Thymus (tissue), 11 donors: Measurements from ENCODE around the gene GATAD2B. TPM values are rescaled to one million over a fixed set of nuclear protein-coding genes. Genes with fewer than 3 reads are reported as not detected.

ENCODE experiments used
- DNase-seq, 9 donors: peaks; one replicate each; pipeline ENCODE4 v3.0.0-alpha.2; 2013; ENCODE audit warnings: low spot score in 9 of 9, low read depth in 6 of 9, missing footprints in 1 of 9
- H3K27ac ChIP-seq, 2 donors: one replicate each; pipeline ENCODE4 v1.5.1; 2013; ENCODE audit warnings: control low read depth in 1 of 2, low read depth in 1 of 2, low read length in 1 of 2, mild to moderate bottlenecking in 1 of 2, moderate library complexity in 1 of 2
- H3K27me3 ChIP-seq, 2 donors: one replicate each; pipeline ENCODE4 v1.5.1; 2013; ENCODE audit warnings: low read length in 1 of 2; ENCODE audit not compliant: control insufficient read depth in 2 of 2, insufficient read depth in 1 of 2
- H3K36me3 ChIP-seq, 2 donors: one replicate each; pipeline ENCODE4 v1.5.1; 2013; ENCODE audit warnings: low read length in 1 of 2, mild to moderate bottlenecking in 1 of 2, moderate library complexity in 1 of 2; ENCODE audit not compliant: control insufficient read depth in 2 of 2, insufficient read depth in 2 of 2
- H3K4me1 ChIP-seq, 2 donors: one replicate each; pipeline ENCODE4 v1.5.1; 2013; ENCODE audit warnings: low read length in 2 of 2; ENCODE audit not compliant: control insufficient read depth in 2 of 2, insufficient read depth in 2 of 2
- H3K4me3 ChIP-seq, 2 donors: one replicate each; pipeline ENCODE4 v1.5.1; 2013; ENCODE audit warnings: low read length in 2 of 2, control low read depth in 1 of 2, mild to moderate bottlenecking in 1 of 2
- H3K9me3 ChIP-seq, 2 donors: one replicate each; pipeline ENCODE4 v1.5.1; 2013; ENCODE audit warnings: low read length in 1 of 2, mild to moderate bottlenecking in 1 of 2; ENCODE audit not compliant: control insufficient read depth in 2 of 2, insufficient read depth in 1 of 2
- WGBS: extraction: QIAGEN DNeasy Blood & Tissue Kit; methylation state at CpG from one replicate; pipeline ENCODE4 v1.1.7; 2013; 5-methylcytosine and 5-hydroxymethylcytosine counted together
- polyA plus RNA-seq: library from polyadenylated mRNA; stranded (reverse); fragments of 200-250 nt; gene quantifications from one replicate; pipeline ENCODE4 v1.2.3, GENCODE V29; 2013
- total RNA-seq: library from RNA; stranded (reverse); fragments of 120-200 nt; gene quantifications from one replicate; pipeline ENCODE4 v1.2.4, GENCODE V29; 2013
- donor health status: healthy.

The GATAD2B gene
- total and polyA plus RNA-seq, 2 donors = 6.6 to 11.9 TPM

- Histone ChIP-seq H3K9me3 (no peaks in the 10 kb centered on the region), H3K27ac (peak overlapping the region; percentile 86 to 88), H3K27me3 (no peaks in the 10 kb centered on the region), H3K4me1 (peaks cover 16 to 41% of the 10 kb centered on the region in 2 donors), H3K36me3 (peaks cover 31 to 48% of the 10 kb centered on the region in 2 donors), H3K4me3 (peak overlapping the region; percentile 88 to 93)
- WGBS = 36% methylated on average over 6 of the region's 6 CpGs
- no peak for DNase-seq
Observed at GRCh38 chr1:153956997-153957715, 34.4 kb upstream of the GATAD2B start.

GRCh38 chr1:153954826-153955225, 32.1 kb upstream of the GATAD2B start:
- H3K9me3 ChIP-seq = no peaks in the 10 kb centered on the region
- H3K4me1 ChIP-seq = peaks cover 12 to 32% of the 10 kb centered on the region in 2 donors
- H3K36me3 ChIP-seq = peaks cover 38 to 53% of the 10 kb centered on the region in 2 donors
- H3K27me3 ChIP-seq = no peaks in the 10 kb centered on the region
- DNase-seq = no peak
- H3K4me3 ChIP-seq = no peak overlapping the region
- 97% methylated on average over 10 of the region's 10 CpGs for WGBS
- no peak overlapping the region for H3K27ac ChIP-seq

GRCh38 chr1:153953859-153954365, 31.1 kb upstream of the GATAD2B start:
- no peaks in the 10 kb centered on the region for H3K27me3 ChIP-seq
- WGBS = 95% methylated on average over 4 of the region's 4 CpGs
- H3K27ac ChIP-seq = no peak overlapping the region
- H3K36me3 ChIP-seq = peaks cover 46 to 58% of the 10 kb centered on the region in 2 donors
- H3K9me3 ChIP-seq = no peaks in the 10 kb centered on the region
- DNase-seq = no peak
- peaks cover 12 to 29% of the 10 kb centered on the region in 2 donors for H3K4me1 ChIP-seq
- no peak overlapping the region for H3K4me3 ChIP-seq

GRCh38 chr1:153951801-153952200, 29.0 kb upstream of the GATAD2B start:
- DNase-seq = no peak
- WGBS = 96% methylated on average over 2 of the region's 2 CpGs
- Histone ChIP-seq H3K36me3 (peaks cover 65 to 76% of the 10 kb centered on the region in 2 donors), H3K9me3 (no peaks in the 10 kb centered on the region), H3K27me3 (no peaks in the 10 kb centered on the region), H3K4me1 (peaks cover 7 to 21% of the 10 kb centered on the region in 2 donors), H3K27ac (no peak overlapping the region), H3K4me3 (no peak overlapping the region)

- H3K27ac ChIP-seq = no peak overlapping the region
- H3K9me3 ChIP-seq = no peaks in the 10 kb centered on the region
- H3K27me3 ChIP-seq = no peaks in the 10 kb centered on the region
- peaks cover under 1 to 18% of the 10 kb centered on the region in 2 donors for H3K4me1 ChIP-seq
- 97% methylated on average over 11 of the region's 11 CpGs for WGBS
- DNase-seq = no peak
- H3K4me3 ChIP-seq = no peak overlapping the region
- peaks cover 65 to 76% of the 10 kb centered on the region in 2 donors for H3K36me3 ChIP-seq
Observed at GRCh38 chr1:153951183-153951582, 28.4 kb upstream of the GATAD2B start.

- H3K27me3 ChIP-seq = no peaks in the 10 kb centered on the region
- H3K4me1 ChIP-seq = peaks cover 11 to 26% of the 10 kb centered on the region in 2 donors
- 10% methylated on average over 28 of the region's 28 CpGs for WGBS
- peak within 1 kb of the TSS; percentile 83 to 92 for H3K4me3 ChIP-seq
- DNase-seq = peak in 3 of 9 donors; percentile 72 to 80 (median 73)
- no peaks in the 10 kb centered on the region for H3K9me3 ChIP-seq
- peak within 1 kb of the TSS; percentile 87 to 89 for H3K27ac ChIP-seq
- peaks cover 56 to 67% of the 10 kb centered on the region in 2 donors for H3K36me3 ChIP-seq
Observed at GRCh38 chr1:153946622-153947241, 24.0 kb upstream of the GATAD2B start, which contains the start of gene DENND4B. TSS of gene DENND4B (minus strand) at chr1:153946718. CDS start at chr1:153944374, 2,344 bp downstream.

GRCh38 chr1:153945795-153946621, 23.2 kb upstream of the GATAD2B start:
- H3K27me3 ChIP-seq = no peaks in the 10 kb centered on the region
- H3K9me3 ChIP-seq = no peaks in the 10 kb centered on the region
- peak in 3 of 9 donors; percentile 60 to 71 (median 60) for DNase-seq
- peak overlapping the region; percentile 83 to 92 for H3K4me3 ChIP-seq
- H3K4me1 ChIP-seq = peaks cover 11 to 26% of the 10 kb centered on the region in 2 donors
- peaks cover 52 to 67% of the 10 kb centered on the region in 2 donors for H3K36me3 ChIP-seq
- peak overlapping the region; percentile 87 to 89 for H3K27ac ChIP-seq
- WGBS = under 1% methylated on average over 95 of the region's 95 CpGs

- WGBS = 2% methylated on average over 12 of the region's 12 CpGs
Observed at GRCh38 chr1:153945131-153945794, 22.5 kb upstream of the GATAD2B start.

More at GRCh38 chr1:153945131-153945794, 22.5 kb upstream of the GATAD2B start:
- peaks cover 11 to 26% of the 10 kb centered on the region in 2 donors for H3K4me1 ChIP-seq
- peak overlapping the region; percentile 87 to 89 for H3K27ac ChIP-seq
- peak in 3 of 9 donors; percentile 70 to 87 (median 76) for DNase-seq
- peak overlapping the region; percentile 83 to 92 for H3K4me3 ChIP-seq
- H3K9me3 ChIP-seq = no peaks in the 10 kb centered on the region
- no peaks in the 10 kb centered on the region for H3K27me3 ChIP-seq
- peaks cover 57 to 67% of the 10 kb centered on the region in 2 donors for H3K36me3 ChIP-seq
